Panc1 (cell line): Measurements from ENCODE around the gene CX3CL1. TPM values are rescaled to one million over a fixed set of nuclear protein-coding genes. Genes with fewer than 3 reads are reported as not detected.

Experiments
- ATAC-seq: fragments of 200-7000 bp; cut with Tn5 transposase; 2 replicates; pipeline ENCODE4 v1.9.1; 2020; ENCODE audit warnings: mild to moderate bottlenecking, moderate library complexity
- BruUV-seq: library from RNA; stranded (reverse); fragments of 400-500 nt; replicated peaks from 2 replicates; lab custom pipeline; 2021; lab: Mats Ljungman, UMichigan
- CTCF ChIA-PET: fragments of 300-600 bp; sonication (Branson Sonifier 250); formaldehyde crosslinking; loops from one replicate; lab custom pipeline; 2022; ENCODE audit warnings: antibody characterized with exemption; lab: Charles Lee
- POLR2A ChIA-PET: fragments of 300-600 bp; sonication (Branson Sonifier 250); formaldehyde crosslinking; loops from one replicate; lab custom pipeline; 2022; ENCODE audit warnings: antibody characterized with exemption; lab: Charles Lee
- DNase-seq: peaks from one replicate; pipeline ENCODE4 v3.0.0-alpha.2; 2010; ENCODE audit warnings: low read depth, low spot score
- H3K27ac ChIP-seq: 2 replicates; pipeline ENCODE4 v1.5.1; 2011; ENCODE audit warnings: mild to moderate bottlenecking, low read length, inconsistent platforms
- H3K27me3 ChIP-seq: fragments of 200-500 bp; sonication (Bioruptor generic); 2 replicates; pipeline ENCODE4 v1.6.0; 2014; ENCODE audit warnings: low read length, inconsistent platforms; ENCODE audit not compliant: control insufficient read depth, insufficient read depth
- H3K36me3 ChIP-seq: fragments of 200-500 bp; sonication (Bioruptor generic); 2 replicates; pipeline ENCODE4 v1.5.1; 2014; ENCODE audit warnings: inconsistent platforms, mild to moderate bottlenecking, low read length, moderate library complexity; ENCODE audit not compliant: control insufficient read depth, insufficient read depth
- H3K4me1 ChIP-seq: 2 replicates; pipeline ENCODE4 v1.5.1; 2011; ENCODE audit warnings: inconsistent platforms, mild to moderate bottlenecking, low read length, moderate library complexity; ENCODE audit not compliant: control insufficient read depth, insufficient read depth
- H3K4me3 ChIP-seq, 2 experiments: 2 replicates each; pipeline ENCODE4 v1.5.1; 2011 to 2012; ENCODE audit warnings: low read depth in 2 of 2, low read length in 2 of 2, mild to moderate bottlenecking in 2 of 2, inconsistent platforms in 1 of 2, moderate library complexity in 1 of 2
- H3K9me3 ChIP-seq: fragments of 200-500 bp; sonication (Bioruptor generic); 2 replicates; pipeline ENCODE4 v1.5.1; 2014; ENCODE audit warnings: low read depth, mild to moderate bottlenecking, inconsistent platforms, low read length, moderate library complexity; ENCODE audit not compliant: control insufficient read depth, insufficient read depth
- POLR2AphosphoS5 ChIP-seq: IDR thresholded peaks from 2 replicates; pipeline ENCODE4 v1.6.1; 2012; ENCODE audit warnings: mild to moderate bottlenecking, low read depth, low read length, moderate library complexity
- SIN3A ChIP-seq: IDR thresholded peaks from 2 replicates; pipeline ENCODE4 v1.6.1; 2012; ENCODE audit warnings: low read depth, mild to moderate bottlenecking, low read length, moderate library complexity, borderline replicate concordance; ENCODE audit not compliant: insufficient read depth
- TCF7L2 ChIP-seq: IDR thresholded peaks from 2 replicates; pipeline ENCODE4 v1.6.1; 2011; ENCODE audit warnings: mild to moderate bottlenecking, low read depth, low read length, inconsistent platforms
- in situ Hi-C: cut with HindIII; loops from 2 replicates; pipeline ENCODE4 v1.10.0; 2016; ENCODE audit warnings: low sequenced_read_pairs, low pct_unique_long_range_greater_than_20kb
- intact Hi-C: fragments of 100-400 bp; cut with micrococcal nuclease; formaldehyde crosslinking; loops from one replicate; pipeline ENCODE4 v1.10.0; 2022; ENCODE audit not compliant: unreplicated experiment
- total RNA-seq: library from RNA; stranded (reverse); gene quantifications from one replicate; pipeline ENCODE4 v1.2.1, GENCODE V29; 2021; ENCODE audit not compliant: unreplicated experiment
- TF ChIP-seq, protein P1 (sequence below): fragments of 450-650 bp; IDR thresholded peaks from 2 replicates; pipeline ENCODE4 v1.5.1; 2017; ENCODE audit warnings: mild to moderate bottlenecking
- TF ChIP-seq, protein P2 (sequence below), 2 experiments: IDR thresholded peaks; 2 replicates each; pipeline ENCODE4 v1.6.1; 2011 to 2012; ENCODE audit warnings: low read depth in 2 of 2, control low read depth in 1 of 2, low read length in 1 of 2, mild to moderate bottlenecking in 1 of 2, moderate library complexity in 1 of 2; ENCODE audit not compliant: insufficient read depth in 1 of 2

Gene CX3CL1
- total RNA-seq, 1 experiment from 2014 or later = 21.8 TPM

DNA sequence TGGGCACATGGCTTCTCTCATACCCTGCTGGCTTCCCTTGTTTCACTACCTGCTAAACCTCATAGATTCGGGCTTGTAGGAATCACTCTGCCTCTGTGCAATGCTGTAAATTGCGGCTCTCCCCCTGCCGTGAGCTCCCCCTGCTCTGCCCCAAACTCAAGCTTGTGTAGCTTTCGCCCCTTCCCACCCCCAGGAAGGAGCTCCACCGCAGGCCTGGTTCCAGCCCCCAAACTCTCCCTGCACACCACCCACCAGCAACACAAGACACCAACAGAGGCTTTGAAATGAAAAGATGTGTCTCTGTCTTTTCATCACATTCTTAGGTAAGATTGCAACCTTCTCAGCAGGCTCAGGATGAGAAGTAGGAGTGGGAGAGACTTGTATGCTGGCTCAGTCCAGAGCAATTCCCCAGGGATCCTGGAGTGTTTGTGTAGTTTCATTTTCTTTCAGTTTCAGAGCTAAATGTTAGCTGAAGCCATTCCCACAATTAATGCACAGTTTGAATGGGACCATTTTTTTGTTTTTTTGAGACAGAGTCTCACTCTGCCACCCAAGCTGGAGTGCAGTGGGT lies 14.2 kb downstream of the CX3CL1 start:
- BruUV-seq = no TSS peak
- Histone ChIP-seq H3K27me3 (no peaks in the 10 kb centered on the region), H3K4me1 (no peaks in the 10 kb centered on the region), H3K4me3 (no peak overlapping the region), H3K27ac (no peak overlapping the region), H3K9me3 (no peaks in the 10 kb centered on the region), H3K36me3 (no peaks in the 10 kb centered on the region)
- DNase-seq = no peak
- in situ Hi-C loops = no loop called here
- no peak for ATAC-seq
- CTCF ChIA-PET = interaction anchor here (0.7 kb wide), 1 partner anchor 84 kb away, joined by 3 read pairs; no protein-coding TSS in a partner anchor
- POLR2A ChIA-PET = interaction anchor here (0.7 kb wide), 1 partner anchor 333 kb away, joined by 9 read pairs; no protein-coding TSS in a partner anchor
- TF ChIP-seq, protein P1, sequence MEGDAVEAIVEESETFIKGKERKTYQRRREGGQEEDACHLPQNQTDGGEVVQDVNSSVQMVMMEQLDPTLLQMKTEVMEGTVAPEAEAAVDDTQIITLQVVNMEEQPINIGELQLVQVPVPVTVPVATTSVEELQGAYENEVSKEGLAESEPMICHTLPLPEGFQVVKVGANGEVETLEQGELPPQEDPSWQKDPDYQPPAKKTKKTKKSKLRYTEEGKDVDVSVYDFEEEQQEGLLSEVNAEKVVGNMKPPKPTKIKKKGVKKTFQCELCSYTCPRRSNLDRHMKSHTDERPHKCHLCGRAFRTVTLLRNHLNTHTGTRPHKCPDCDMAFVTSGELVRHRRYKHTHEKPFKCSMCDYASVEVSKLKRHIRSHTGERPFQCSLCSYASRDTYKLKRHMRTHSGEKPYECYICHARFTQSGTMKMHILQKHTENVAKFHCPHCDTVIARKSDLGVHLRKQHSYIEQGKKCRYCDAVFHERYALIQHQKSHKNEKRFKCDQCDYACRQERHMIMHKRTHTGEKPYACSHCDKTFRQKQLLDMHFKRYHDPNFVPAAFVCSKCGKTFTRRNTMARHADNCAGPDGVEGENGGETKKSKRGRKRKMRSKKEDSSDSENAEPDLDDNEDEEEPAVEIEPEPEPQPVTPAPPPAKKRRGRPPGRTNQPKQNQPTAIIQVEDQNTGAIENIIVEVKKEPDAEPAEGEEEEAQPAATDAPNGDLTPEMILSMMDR = no peak
- TF ChIP-seq POLR2AphosphoS5 (no peak), SIN3A (no peak), TCF7L2 (no peak)
- TF ChIP-seq, protein P2, sequence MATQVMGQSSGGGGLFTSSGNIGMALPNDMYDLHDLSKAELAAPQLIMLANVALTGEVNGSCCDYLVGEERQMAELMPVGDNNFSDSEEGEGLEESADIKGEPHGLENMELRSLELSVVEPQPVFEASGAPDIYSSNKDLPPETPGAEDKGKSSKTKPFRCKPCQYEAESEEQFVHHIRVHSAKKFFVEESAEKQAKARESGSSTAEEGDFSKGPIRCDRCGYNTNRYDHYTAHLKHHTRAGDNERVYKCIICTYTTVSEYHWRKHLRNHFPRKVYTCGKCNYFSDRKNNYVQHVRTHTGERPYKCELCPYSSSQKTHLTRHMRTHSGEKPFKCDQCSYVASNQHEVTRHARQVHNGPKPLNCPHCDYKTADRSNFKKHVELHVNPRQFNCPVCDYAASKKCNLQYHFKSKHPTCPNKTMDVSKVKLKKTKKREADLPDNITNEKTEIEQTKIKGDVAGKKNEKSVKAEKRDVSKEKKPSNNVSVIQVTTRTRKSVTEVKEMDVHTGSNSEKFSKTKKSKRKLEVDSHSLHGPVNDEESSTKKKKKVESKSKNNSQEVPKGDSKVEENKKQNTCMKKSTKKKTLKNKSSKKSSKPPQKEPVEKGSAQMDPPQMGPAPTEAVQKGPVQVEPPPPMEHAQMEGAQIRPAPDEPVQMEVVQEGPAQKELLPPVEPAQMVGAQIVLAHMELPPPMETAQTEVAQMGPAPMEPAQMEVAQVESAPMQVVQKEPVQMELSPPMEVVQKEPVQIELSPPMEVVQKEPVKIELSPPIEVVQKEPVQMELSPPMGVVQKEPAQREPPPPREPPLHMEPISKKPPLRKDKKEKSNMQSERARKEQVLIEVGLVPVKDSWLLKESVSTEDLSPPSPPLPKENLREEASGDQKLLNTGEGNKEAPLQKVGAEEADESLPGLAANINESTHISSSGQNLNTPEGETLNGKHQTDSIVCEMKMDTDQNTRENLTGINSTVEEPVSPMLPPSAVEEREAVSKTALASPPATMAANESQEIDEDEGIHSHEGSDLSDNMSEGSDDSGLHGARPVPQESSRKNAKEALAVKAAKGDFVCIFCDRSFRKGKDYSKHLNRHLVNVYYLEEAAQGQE (IDR thresholded peaks at IDR 0.05; ENCODE audit: insufficient read depth in 1 of 2, low read depth in 2 of 2, low read length in 1 of 2) = no peak
- intact Hi-C loops = no loop called here

DNA sequence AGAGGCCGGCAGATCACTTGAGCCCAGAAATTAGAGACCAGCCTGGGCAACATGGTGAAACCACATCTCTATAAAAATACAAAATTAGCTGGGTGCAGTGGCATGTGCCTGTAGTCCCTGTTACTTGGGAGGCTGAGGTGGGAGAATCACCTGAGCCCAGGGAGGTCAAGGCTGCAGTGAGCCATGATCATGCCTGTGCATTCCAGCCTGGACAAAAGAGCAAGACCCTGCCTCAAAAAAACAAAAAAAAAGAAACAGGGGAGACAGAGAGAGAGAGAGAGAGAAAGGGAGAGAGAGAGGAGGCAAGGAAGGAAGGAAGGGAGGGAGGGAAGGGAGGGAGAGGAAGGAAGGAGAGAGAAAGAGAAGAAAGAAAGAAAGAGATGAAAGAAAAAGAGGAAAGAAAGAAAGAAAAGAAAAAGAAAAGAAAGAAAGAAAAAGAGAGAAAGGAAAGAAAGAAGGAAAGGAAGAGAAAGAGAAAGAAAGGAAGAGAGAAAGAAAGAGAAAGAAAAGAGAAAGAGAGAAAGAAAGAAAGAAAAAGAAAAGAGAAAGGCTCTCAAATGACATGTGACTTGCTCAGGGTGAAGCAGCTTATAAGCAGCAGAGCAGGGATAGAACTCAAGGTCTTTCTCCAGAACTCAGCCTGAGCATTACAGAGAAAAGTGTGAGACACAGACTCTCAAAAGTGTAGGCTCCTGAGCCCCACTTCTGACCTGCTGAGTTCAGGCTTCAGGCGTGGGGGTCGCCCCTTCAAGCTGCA lies 15.5 kb downstream of the CX3CL1 start:
- no peak for DNase-seq
- POLR2A ChIA-PET = no interaction called here

More for the DNA sequence above, 15.5 kb downstream of the CX3CL1 start:
- Histone ChIP-seq H3K4me3 (no peak overlapping the region), H3K36me3 (no peaks in the 10 kb centered on the region), H3K9me3 (no peaks in the 10 kb centered on the region), H3K27me3 (no peaks in the 10 kb centered on the region), H3K27ac (no peak overlapping the region), H3K4me1 (no peaks in the 10 kb centered on the region)
- no TSS peak for BruUV-seq
- ATAC-seq = no peak
- CTCF ChIA-PET = interaction anchor here (0.7 kb wide), 1 partner anchor 22 kb away, joined by 13 read pairs; no protein-coding TSS in a partner anchor
- in situ Hi-C loops (no loop called here), intact Hi-C loops (no loop called here)
- TF ChIP-seq SIN3A = no peak
- no peak for TF ChIP-seq POLR2AphosphoS5
- TF ChIP-seq, protein P2 (IDR thresholded peaks at IDR 0.05; ENCODE audit: insufficient read depth in 1 of 2, low read depth in 2 of 2, low read length in 1 of 2) = no peak
- TF ChIP-seq, protein P1 = no peak
- TF ChIP-seq TCF7L2 = no peak
